Panc1 (cell line): ENCODE data around the gene EPN2.

Experiments used
- CTCF ChIP-seq: fragments of 450-650 bp; IDR thresholded peaks from 2 replicates; pipeline ENCODE4 v1.5.1; 2017; ENCODE audit warnings: mild to moderate bottlenecking
- POLR2AphosphoS5 ChIP-seq: IDR thresholded peaks from 2 replicates; pipeline ENCODE4 v1.6.1; 2012; ENCODE audit warnings: mild to moderate bottlenecking, low read depth, low read length, moderate library complexity
- REST ChIP-seq, 2 experiments: IDR thresholded peaks; 2 replicates each; pipeline ENCODE4 v1.6.1; 2011 to 2012; ENCODE audit warnings: low read depth in 2 of 2, control low read depth in 1 of 2, low read length in 1 of 2, mild to moderate bottlenecking in 1 of 2, moderate library complexity in 1 of 2; ENCODE audit not compliant: insufficient read depth in 1 of 2
- TCF7L2 ChIP-seq: IDR thresholded peaks from 2 replicates; pipeline ENCODE4 v1.6.1; 2011; ENCODE audit warnings: mild to moderate bottlenecking, low read depth, low read length, inconsistent platforms

DNA sequence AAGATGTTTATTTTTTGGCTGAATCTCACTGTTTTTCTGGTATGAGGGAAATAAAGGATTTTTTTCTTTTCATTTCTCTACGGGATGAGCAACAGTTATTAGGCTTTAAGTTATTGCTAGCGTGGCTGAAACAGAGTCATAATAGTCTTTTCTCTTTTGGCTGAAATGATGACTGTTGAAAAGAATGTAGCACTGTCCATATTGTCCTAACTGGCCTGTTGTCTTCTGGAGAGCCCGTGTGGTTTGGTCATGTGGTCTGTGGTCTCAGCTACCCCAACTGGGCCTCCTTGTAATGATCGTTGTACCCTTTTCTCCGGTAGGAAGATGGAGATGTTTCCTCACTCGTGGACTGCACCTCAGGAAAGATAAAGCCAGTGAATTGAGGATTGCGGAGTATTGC, 36.6 kb downstream of the EPN2 start:
- TF ChIP-seq CTCF (no peak), POLR2AphosphoS5 (no peak), TCF7L2 (no peak), REST (IDR thresholded peaks at IDR 0.05; ENCODE audit: insufficient read depth in 1 of 2, low read depth in 2 of 2, low read length in 1 of 2) (no peak)
